Endothelial cell of umbilical vein (primary cell): ENCODE measurements around the gene ESAM. TPM values are rescaled to one million over a fixed set of nuclear protein-coding genes. Genes with fewer than 3 reads are reported as not detected.

Experiments used
- BruUV-seq: library from RNA; stranded (reverse); fragments of 400-500 nt; replicated peaks from 2 replicates; lab custom pipeline; 2021; lab: Mats Ljungman, UMichigan
- CTCF ChIA-PET: fragments of 300-600, 350-600 bp; sonication (Branson Sonifier 250); formaldehyde crosslinking; loops from one replicate; lab custom pipeline; 2021; ENCODE audit warnings: antibody characterized with exemption, inconsistent platforms; lab: Charles Lee
- POLR2A ChIA-PET: fragments of 300-600, 350-600 bp; sonication (Branson Sonifier 250); formaldehyde crosslinking; loops from one replicate; lab custom pipeline; 2021; ENCODE audit warnings: antibody characterized with exemption, inconsistent platforms; lab: Charles Lee
- DNase-seq: peaks from one replicate; pipeline ENCODE4 v3.0.0-alpha.2; 2011; ENCODE audit warnings: low read depth, low spot score
- FAIRE-seq: peaks from 2 replicates; lab custom pipeline; 2011; peaks lifted over from hg19 to GRCh38; lab: Jason Lieb, UNC
- H2AFZ ChIP-seq: 2 replicates; pipeline ENCODE4 v1.6.0; 2012; ENCODE audit warnings: low read depth, low read length, control low read depth, inconsistent platforms
- H3K27ac ChIP-seq: 2 replicates; pipeline ENCODE4 v1.5.1; 2011; ENCODE audit warnings: low read depth, mild to moderate bottlenecking, control low read depth, low read length, moderate library complexity; ENCODE audit not compliant: insufficient read depth
- H3K27me3 ChIP-seq, 2 experiments: 2 replicates each; pipeline versions ENCODE4 v1.6.0 to v1.6.1; 2011; ENCODE audit warnings: low read length in 2 of 2, mixed read lengths in 1 of 2; ENCODE audit not compliant: control insufficient read depth in 2 of 2, insufficient read depth in 2 of 2
- H3K36me3 ChIP-seq, 2 experiments: 2 replicates in 1 of 2; 3 replicates in 1 of 2; pipeline ENCODE4 v1.5.1; 2011; ENCODE audit warnings: low read length in 2 of 2, mild to moderate bottlenecking in 1 of 2, moderate library complexity in 1 of 2; ENCODE audit not compliant: control insufficient read depth in 2 of 2, insufficient read depth in 2 of 2; ENCODE audit errors: extremely low read depth in 1 of 2
- H3K4me1 ChIP-seq: 3 replicates; pipeline ENCODE4 v1.5.1; 2011; ENCODE audit warnings: mild to moderate bottlenecking, low read length; ENCODE audit not compliant: control insufficient read depth, insufficient read depth; ENCODE audit errors: extremely low read depth
- H3K4me2 ChIP-seq: 2 replicates; pipeline ENCODE4 v1.6.1; 2011; ENCODE audit warnings: low read length, control low read depth, mixed read lengths; ENCODE audit not compliant: insufficient read depth
- H3K4me3 ChIP-seq, 3 experiments: fragments of 200-600 bp in 1 of 3; sonication (generic), shearing (Covaris generic) in 1 of 3; replicated peaks in 1 of 3; 2 replicates each; pipeline ENCODE4 v1.5.1; 2011 to 2016; ENCODE audit warnings: control low read depth in 3 of 3, low read length in 3 of 3, mild to moderate bottlenecking in 2 of 3, inconsistent platforms in 1 of 3, low read depth in 1 of 3, moderate library complexity in 1 of 3; ENCODE audit not compliant: insufficient read depth in 1 of 3
- H3K79me2 ChIP-seq: 2 replicates; pipeline ENCODE4 v1.6.0; 2012; ENCODE audit warnings: low read length, inconsistent platforms; ENCODE audit not compliant: control insufficient read depth, insufficient read depth
- H3K9ac ChIP-seq: replicated peaks from 2 replicates; pipeline ENCODE3; 2011; ENCODE audit warnings: low read length, control low read depth; ENCODE audit not compliant: insufficient read depth; ENCODE audit errors: extremely low read depth
- H3K9me1 ChIP-seq: replicated peaks from 3 replicates; pipeline ENCODE4 v1.6.0; 2011; ENCODE audit warnings: mild to moderate bottlenecking, low read length; ENCODE audit not compliant: control insufficient read depth, insufficient read depth; ENCODE audit errors: extremely low read depth
- H3K9me3 ChIP-seq: replicated peaks from 2 replicates; pipeline ENCODE4 v1.5.1; 2012; ENCODE audit warnings: low read length, inconsistent platforms; ENCODE audit not compliant: control insufficient read depth, insufficient read depth
- H4K20me1 ChIP-seq: replicated peaks from 2 replicates; pipeline ENCODE3; 2011; ENCODE audit warnings: mild to moderate bottlenecking, low read length; ENCODE audit not compliant: control insufficient read depth, insufficient read depth; ENCODE audit errors: extremely low read depth
- EZH2 ChIP-seq: IDR thresholded peaks from 2 replicates; pipeline ENCODE4 v1.6.1; 2012; ENCODE audit warnings: borderline replicate concordance, low read depth, mild to moderate bottlenecking, moderate library complexity, low read length, inconsistent platforms; ENCODE audit not compliant: severe bottlenecking
- FOS ChIP-seq: IDR thresholded peaks from 2 replicates; pipeline ENCODE4 v1.6.1; 2011; ENCODE audit warnings: mild to moderate bottlenecking, low read length, moderate library complexity, borderline replicate concordance; ENCODE audit not compliant: insufficient read depth
- GATA2 ChIP-seq: IDR thresholded peaks from 2 replicates; pipeline ENCODE4 v1.7.0; 2011; ENCODE audit warnings: low read depth, mild to moderate bottlenecking, moderate library complexity, mixed read lengths, low read length; ENCODE audit not compliant: insufficient read length, insufficient read depth
- JUN ChIP-seq: IDR thresholded peaks from 2 replicates; pipeline ENCODE4 v1.6.1; 2011; ENCODE audit warnings: borderline replicate concordance, low read depth; ENCODE audit not compliant: insufficient read length, insufficient read depth
- MYC ChIP-seq: IDR thresholded peaks from one replicate; pipeline ENCODE4 v1.6.1; 2011; ENCODE audit warnings: mild to moderate bottlenecking, low read depth, low read length
- POLR2A ChIP-seq: IDR thresholded peaks from 2 replicates; pipeline ENCODE4 v1.6.1; 2012; ENCODE audit warnings: low read depth, mild to moderate bottlenecking, control low read depth, low read length
- POLR2AphosphoS5 ChIP-seq: IDR thresholded peaks from 2 replicates; pipeline ENCODE4 v1.6.1; 2012; ENCODE audit warnings: low read depth, mild to moderate bottlenecking, control low read depth, low read length, moderate library complexity; ENCODE audit not compliant: insufficient read depth
- dilution Hi-C: fragments of 300-500 bp; cut with MboI; formaldehyde crosslinking; loops from one replicate; pipeline ENCODE4 v1.15.0; 2019; ENCODE audit warnings: low sequenced_read_pairs; ENCODE audit not compliant: extremely low pct_ligation_motif_present
- intact Hi-C: fragments of 100-400 bp; cut with micrococcal nuclease; formaldehyde crosslinking; loops from one replicate; pipeline ENCODE4 v1.10.0; 2022
- polyA plus RNA-seq, 4 experiments: library from polyadenylated mRNA; depleted of rRNA in 3 of 4; stranded (reverse) in 3 of 4; unstranded in 1 of 4; fragments of >200 nt; gene quantifications; 2 replicates each; pipeline versions ENCODE4 v1.2.1 to v1.2.3, GENCODE V29; 2011 to 2012; ENCODE audit warnings: missing spikeins in 1 of 4
- total RNA-seq: library from RNA; stranded (reverse); gene quantifications from 2 replicates; pipeline ENCODE4 v1.2.3, GENCODE V29; 2021
- TF ChIP-seq, protein P1 (sequence below), 2 donors: IDR thresholded peaks; 1 replicate in 1 of 2; 2 replicates in 1 of 2; pipeline ENCODE4 v1.5.1; 2011; ENCODE audit warnings: low read length in 2 of 2, mild to moderate bottlenecking in 2 of 2, moderate library complexity in 2 of 2, control low read depth in 1 of 2, inconsistent platforms in 1 of 2, low read depth in 1 of 2; ENCODE audit not compliant: insufficient read depth in 1 of 2; ENCODE audit errors: extremely low read depth in 1 of 2
- TF ChIP-seq, protein P2 (sequence below): IDR thresholded peaks from 2 replicates; pipeline ENCODE4 v1.6.1; 2011; ENCODE audit not compliant: insufficient read depth, insufficient read length

ESAM gene
- total and polyA plus RNA-seq, 2 donors (not counting 3 experiments of a cell fraction or from before 2014, with no cell fraction given), result 273 to 383 TPM

DNA sequence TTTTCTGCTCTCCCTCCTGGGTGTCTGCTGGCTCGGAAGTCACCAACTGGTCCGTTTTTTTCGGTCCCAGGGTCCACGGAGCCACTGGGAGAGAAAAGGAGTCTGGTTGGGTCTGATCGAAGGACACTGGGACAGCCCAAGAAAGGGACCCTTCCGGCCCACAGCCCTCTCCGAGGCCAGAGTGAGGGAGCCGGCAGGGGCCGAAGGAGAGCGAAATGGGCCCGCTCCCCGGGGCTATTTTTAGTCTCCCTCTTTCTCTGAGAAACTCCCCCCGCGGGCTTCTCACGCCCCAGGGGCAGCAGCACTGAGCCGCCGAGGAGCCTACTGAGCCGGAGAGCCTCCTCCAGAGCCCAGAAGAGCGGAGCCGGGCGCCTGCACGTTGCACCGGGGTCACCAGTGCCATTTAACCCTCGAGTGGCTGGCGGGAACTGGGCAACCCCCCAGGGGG, 1.9 kb downstream of the ESAM start:
- no peaks in the 10 kb centered on the region for H3K9me1 ChIP-seq
- FAIRE-seq, result peak; percentile 21
- peak; percentile 59 for DNase-seq

More for the DNA sequence above, 1.9 kb downstream of the ESAM start:
- Histone ChIP-seq H2AFZ (no peak overlapping the region), H3K36me3 (peaks cover 13% of the 10 kb centered on the region in 2 experiments), H4K20me1 (no peaks in the 10 kb centered on the region), H3K27me3 (no peaks in the 10 kb centered on the region), H3K27ac (peak overlapping the region; percentile 100), H3K4me2 (peak overlapping the region; percentile 77), H3K9ac (peak overlapping the region; percentile 98), H3K79me2 (peaks cover 71% of the 10 kb centered on the region), H3K9me3 (no peaks in the 10 kb centered on the region), H3K4me3 (peak overlapping the region; percentile 62 to 97 (median 64)), H3K4me1 (peaks cover 52% of the 10 kb centered on the region)
- ChIA-PET POLR2A (interaction anchor here (0.9 to 5.9 kb wide), 4 partner anchors 12 to 41 kb away, joined by 3 to 67 read pairs (median 4); no protein-coding TSS in a partner anchor), CTCF (interaction anchor here (1.0 to 13.1 kb wide), 15 partner anchors 9 to 116 kb away, joined by 3 to 301 read pairs (median 16); partner anchors contain the start of genes NRGN, ROBO3, SIAE and SPA17)
- dilution Hi-C loops (no loop called here), intact Hi-C loops (no loop called here)
- TF ChIP-seq POLR2AphosphoS5, result no peak
- TF ChIP-seq MYC, result no peak
- TF ChIP-seq GATA2, result no peak
- no peak for TF ChIP-seq EZH2
- TF ChIP-seq, protein P1, sequence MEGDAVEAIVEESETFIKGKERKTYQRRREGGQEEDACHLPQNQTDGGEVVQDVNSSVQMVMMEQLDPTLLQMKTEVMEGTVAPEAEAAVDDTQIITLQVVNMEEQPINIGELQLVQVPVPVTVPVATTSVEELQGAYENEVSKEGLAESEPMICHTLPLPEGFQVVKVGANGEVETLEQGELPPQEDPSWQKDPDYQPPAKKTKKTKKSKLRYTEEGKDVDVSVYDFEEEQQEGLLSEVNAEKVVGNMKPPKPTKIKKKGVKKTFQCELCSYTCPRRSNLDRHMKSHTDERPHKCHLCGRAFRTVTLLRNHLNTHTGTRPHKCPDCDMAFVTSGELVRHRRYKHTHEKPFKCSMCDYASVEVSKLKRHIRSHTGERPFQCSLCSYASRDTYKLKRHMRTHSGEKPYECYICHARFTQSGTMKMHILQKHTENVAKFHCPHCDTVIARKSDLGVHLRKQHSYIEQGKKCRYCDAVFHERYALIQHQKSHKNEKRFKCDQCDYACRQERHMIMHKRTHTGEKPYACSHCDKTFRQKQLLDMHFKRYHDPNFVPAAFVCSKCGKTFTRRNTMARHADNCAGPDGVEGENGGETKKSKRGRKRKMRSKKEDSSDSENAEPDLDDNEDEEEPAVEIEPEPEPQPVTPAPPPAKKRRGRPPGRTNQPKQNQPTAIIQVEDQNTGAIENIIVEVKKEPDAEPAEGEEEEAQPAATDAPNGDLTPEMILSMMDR (IDR thresholded peaks at IDR 0.05; ENCODE audit: extremely low read depth in 1 of 2, insufficient read depth in 1 of 2, low read depth in 1 of 2, low read length in 2 of 2), result no peak
- TF ChIP-seq, protein P2, sequence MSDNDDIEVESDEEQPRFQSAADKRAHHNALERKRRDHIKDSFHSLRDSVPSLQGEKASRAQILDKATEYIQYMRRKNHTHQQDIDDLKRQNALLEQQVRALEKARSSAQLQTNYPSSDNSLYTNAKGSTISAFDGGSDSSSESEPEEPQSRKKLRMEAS, result no peak
- no peak for TF ChIP-seq FOS
- TF ChIP-seq POLR2A, result no peak
- no peak for TF ChIP-seq JUN
- BruUV-seq, result TSS peak; percentile 87
